NB4 (cell line): ENCODE results near the gene LRRC7.
"Not testable (repeated sequence)": the region's sequence is repeated elsewhere in the genome, so short reads cannot be mapped to it uniquely, and the experiment has no call there.

Experiments used
- DNase-seq: peaks from one replicate; pipeline ENCODE4 v3.0.0; 2010; ENCODE audit warnings: low read depth
- H3K4me3 ChIP-seq: one replicate; pipeline ENCODE4 v1.5.1; 2011; ENCODE audit warnings: mild to moderate bottlenecking, low read depth, low read length, moderate library complexity
- CTCF ChIP-seq: IDR thresholded peaks from one replicate; pipeline ENCODE4 v1.5.1; 2012; ENCODE audit warnings: low read depth, low read length
- MAX ChIP-seq: IDR thresholded peaks from 2 replicates; pipeline ENCODE4 v1.6.1; 2011; ENCODE audit warnings: low read depth, low read length
- MYC ChIP-seq: IDR thresholded peaks from 2 replicates; pipeline ENCODE4 v1.6.1; 2011; ENCODE audit warnings: low read depth, low read length
- POLR2A ChIP-seq: IDR thresholded peaks from 2 replicates; pipeline ENCODE4 v1.6.1; 2011; ENCODE audit warnings: mild to moderate bottlenecking; ENCODE audit not compliant: insufficient read length; ENCODE audit errors: extremely low read depth

LRRC7 gene

GRCh38 chr1:69711190-69711930 lies 143.6 kb downstream of the LRRC7 start:
- no peak overlapping the region for H3K4me3 ChIP-seq
- TF ChIP-seq CTCF: no peak
- no peak for TF ChIP-seq POLR2A
- no peak for TF ChIP-seq MAX
- TF ChIP-seq MYC: no peak
- DNase-seq: no peak

GRCh38 chr1:69717834-69718233 lies 150.1 kb downstream of the LRRC7 start:
- DNase-seq, H3K4me3 ChIP-seq: not testable (repeated sequence)

GRCh38 chr1:69728206-69728605 lies 160.5 kb downstream of the LRRC7 start:
- TF ChIP-seq MYC (no peak), CTCF (no peak), POLR2A (no peak), MAX (no peak)
- no peak for DNase-seq
- no peak overlapping the region for H3K4me3 ChIP-seq

- DNase-seq: no peak
- H3K4me3 ChIP-seq: no peak overlapping the region
- TF ChIP-seq POLR2A (no peak), MAX (no peak), MYC (no peak), CTCF (no peak)
These were observed 165.3 kb downstream of the LRRC7 start for GRCh38 chr1:69733061-69733460.

GRCh38 chr1:69737527-69738185 lies 169.9 kb downstream of the LRRC7 start:
- no peak overlapping the region for H3K4me3 ChIP-seq
- DNase-seq: peak; percentile 67
- TF ChIP-seq POLR2A: no peak
- TF ChIP-seq MAX: 0 out of 2 replicates have a peak, but pooled peaks have one; percentile 7
- TF ChIP-seq CTCF: peak; percentile 59

GRCh38 chr1:69738458-69739250 lies 170.9 kb downstream of the LRRC7 start:
- DNase-seq: no peak
- no peak overlapping the region for H3K4me3 ChIP-seq
- TF ChIP-seq CTCF: no peak
- no peak for TF ChIP-seq MYC
- no peak for TF ChIP-seq POLR2A
- no peak for TF ChIP-seq MAX
